WTC11 (cell line): ENCODE measurements around the gene SMG7. TPM values are rescaled to one million over a fixed set of nuclear protein-coding genes. Genes with fewer than 3 reads are reported as not detected.

ENCODE experiments used
- ATAC-seq: fragments of 200-7000 bp; cut with Tn5 transposase; 2 replicates; pipeline ENCODE4 v1.10.0; 2021; ENCODE audit warnings: mild to moderate bottlenecking, moderate library complexity
- CTCF ChIA-PET: fragments of 300-600 bp; sonication (Branson Sonifier 250); formaldehyde crosslinking; loops from one replicate; lab custom pipeline; 2021; ENCODE audit warnings: antibody characterized with exemption; lab: Charles Lee
- POLR2A ChIA-PET: fragments of 350-600 bp; sonication (Branson Sonifier 250); formaldehyde crosslinking; loops from one replicate; lab custom pipeline; 2021; ENCODE audit warnings: antibody characterized with exemption; lab: Charles Lee
- DNase-seq: peaks from one replicate; pipeline ENCODE4 v3.0.0; 2021; ENCODE audit warnings: low spot score
- H3K27ac Mint-ChIP-seq: 2 replicates; pipeline ENCODE4 v1.8.0; 2021; ENCODE audit warnings: mixed read lengths
- H3K27me3 Mint-ChIP-seq: 2 replicates; pipeline ENCODE4 v1.8.0; 2021; ENCODE audit warnings: low read depth, mild to moderate bottlenecking, moderate library complexity, mixed read lengths
- H3K36me3 Mint-ChIP-seq: 2 replicates; pipeline ENCODE4 v1.8.0; 2021; ENCODE audit warnings: mixed read lengths
- H3K4me1 Mint-ChIP-seq: 2 replicates; pipeline ENCODE4 v1.8.0; 2022; ENCODE audit warnings: mixed read lengths
- H3K4me3 Mint-ChIP-seq: 2 replicates; pipeline ENCODE4 v1.8.0; 2021; ENCODE audit warnings: mild to moderate bottlenecking, moderate library complexity, mixed read lengths
- H3K9me3 Mint-ChIP-seq: 2 replicates; pipeline ENCODE4 v1.8.0; 2021; ENCODE audit warnings: mixed read lengths
- CREB1 ChIP-seq: sonication (generic); formaldehyde crosslinking; IDR thresholded peaks from 2 replicates; pipeline ENCODE4 v1.8.0; 2023; ENCODE audit warnings: mild to moderate bottlenecking, missing genetic modification reagents
- CREM ChIP-seq: sonication (generic); formaldehyde crosslinking; IDR thresholded peaks from 2 replicates; pipeline ENCODE4 v1.8.1; 2022; ENCODE audit warnings: mild to moderate bottlenecking, missing genetic modification reagents, moderate library complexity
- FOXP1 ChIP-seq: sonication (generic); formaldehyde crosslinking; IDR thresholded peaks from 2 replicates; pipeline ENCODE4 v1.8.0; 2022; ENCODE audit warnings: missing genetic modification reagents, mild to moderate bottlenecking, moderate library complexity, borderline replicate concordance
- IRF2 ChIP-seq: sonication (generic); formaldehyde crosslinking; IDR thresholded peaks from 2 replicates; pipeline ENCODE4 v1.8.0; 2022; ENCODE audit warnings: low read depth, missing genetic modification reagents, borderline replicate concordance
- JAZF1 ChIP-seq: fragments of 250-450 bp; sonication (Bioruptor Pico); IDR thresholded peaks from 2 replicates; pipeline ENCODE4 v1.9.0; 2021; ENCODE audit warnings: moderate library complexity, mild to moderate bottlenecking, inconsistent platforms
- KAT7 ChIP-seq: sonication (generic); formaldehyde crosslinking; IDR thresholded peaks from 2 replicates; pipeline ENCODE4 v1.8.1; 2023; ENCODE audit warnings: missing genetic modification reagents, mild to moderate bottlenecking, borderline replicate concordance
- MYBL2 ChIP-seq: sonication (generic); formaldehyde crosslinking; IDR thresholded peaks from 2 replicates; pipeline ENCODE4 v1.8.1; 2023; ENCODE audit warnings: mild to moderate bottlenecking, moderate library complexity, missing genetic modification reagents
- OVOL2 ChIP-seq: fragments of 250-450 bp; sonication (Bioruptor Pico); IDR thresholded peaks from 2 replicates; pipeline ENCODE4 v1.9.0; 2021; ENCODE audit warnings: mild to moderate bottlenecking, borderline replicate concordance
- PRRX2 ChIP-seq: fragments of 250-450 bp; sonication (Bioruptor Pico); IDR thresholded peaks from 2 replicates; pipeline ENCODE4 v1.8.0; 2021; ENCODE audit warnings: mild to moderate bottlenecking
- RELA ChIP-seq: sonication (generic); formaldehyde crosslinking; IDR thresholded peaks from 2 replicates; pipeline ENCODE4 v1.8.1; 2022; ENCODE audit warnings: missing genetic modification reagents, mild to moderate bottlenecking, borderline replicate concordance
- SOX15 ChIP-seq: fragments of 250-450 bp; sonication (Bioruptor Pico); IDR thresholded peaks from 2 replicates; pipeline ENCODE4 v1.9.0; 2021; ENCODE audit warnings: mild to moderate bottlenecking
- SP1 ChIP-seq: sonication (generic); formaldehyde crosslinking; conservative IDR thresholded peaks from 2 replicates; pipeline ENCODE4 v1.8.1; 2022; ENCODE audit warnings: missing genetic modification reagents
- TP53 ChIP-seq: sonication (generic); formaldehyde crosslinking; IDR thresholded peaks from 2 replicates; pipeline ENCODE4 v1.8.1; 2023; ENCODE audit warnings: mild to moderate bottlenecking, missing genetic modification reagents
- ZNF121 ChIP-seq: sonication (generic); formaldehyde crosslinking; IDR thresholded peaks from 2 replicates; pipeline ENCODE4 v1.8.0; 2023; ENCODE audit warnings: missing genetic modification reagents
- ZNF671 ChIP-seq: fragments of 250-450 bp; sonication (Bioruptor Pico); IDR thresholded peaks from 2 replicates; pipeline ENCODE4 v1.8.0; 2021; ENCODE audit warnings: mild to moderate bottlenecking
- total RNA-seq: library from RNA; stranded (reverse); gene quantifications from 3 replicates; pipeline ENCODE4 v1.2.3, GENCODE V29; 2021
- TF ChIP-seq, protein P1 (sequence below): sonication (generic); formaldehyde crosslinking; conservative IDR thresholded peaks from 2 replicates; pipeline ENCODE4 v1.8.1; 2023; ENCODE audit warnings: mild to moderate bottlenecking, low read depth, missing genetic modification reagents, moderate library complexity
- TF ChIP-seq, protein P2 (sequence below): sonication (generic); formaldehyde crosslinking; IDR thresholded peaks from 2 replicates; pipeline ENCODE4 v1.8.1; 2022; ENCODE audit warnings: mild to moderate bottlenecking, missing genetic modification reagents, moderate library complexity, borderline replicate concordance
- TF ChIP-seq, protein P3 (sequence below): sonication (generic); formaldehyde crosslinking; IDR thresholded peaks from 2 replicates; pipeline ENCODE4 v1.8.1; 2023; ENCODE audit warnings: mild to moderate bottlenecking, missing genetic modification reagents, borderline replicate concordance
- TF ChIP-seq, protein P4 (sequence below): sonication (generic); formaldehyde crosslinking; IDR thresholded peaks from 2 replicates; pipeline ENCODE4 v1.8.0; 2022; ENCODE audit warnings: mild to moderate bottlenecking, missing genetic modification reagents
- TF ChIP-seq, protein P5 (sequence below): sonication (generic); formaldehyde crosslinking; IDR thresholded peaks from 2 replicates; pipeline ENCODE4 v1.8.0; 2022; ENCODE audit warnings: mild to moderate bottlenecking, missing genetic modification reagents
- TF ChIP-seq, protein P6 (sequence below): sonication (generic); formaldehyde crosslinking; IDR thresholded peaks from 2 replicates; pipeline ENCODE4 v1.8.0; 2022; ENCODE audit warnings: mild to moderate bottlenecking, missing genetic modification reagents
- TF ChIP-seq, protein P7 (sequence below): sonication (generic); formaldehyde crosslinking; IDR thresholded peaks from 2 replicates; pipeline ENCODE4 v1.8.1; 2023; ENCODE audit warnings: mild to moderate bottlenecking, missing genetic modification reagents, moderate library complexity
- TF ChIP-seq, protein P8 (sequence below): sonication (generic); formaldehyde crosslinking; IDR thresholded peaks from 2 replicates; pipeline ENCODE4 v1.8.0; 2023; ENCODE audit warnings: missing genetic modification reagents
- TF ChIP-seq, protein P9 (sequence below): fragments of 250-450 bp; sonication (Bioruptor Pico); IDR thresholded peaks from 2 replicates; pipeline ENCODE4 v1.9.0; 2021; ENCODE audit warnings: moderate library complexity, mild to moderate bottlenecking, inconsistent platforms, borderline replicate concordance

Gene SMG7
- total RNA-seq, 1 experiment from 2014 or later: 57.8 TPM

DNA sequence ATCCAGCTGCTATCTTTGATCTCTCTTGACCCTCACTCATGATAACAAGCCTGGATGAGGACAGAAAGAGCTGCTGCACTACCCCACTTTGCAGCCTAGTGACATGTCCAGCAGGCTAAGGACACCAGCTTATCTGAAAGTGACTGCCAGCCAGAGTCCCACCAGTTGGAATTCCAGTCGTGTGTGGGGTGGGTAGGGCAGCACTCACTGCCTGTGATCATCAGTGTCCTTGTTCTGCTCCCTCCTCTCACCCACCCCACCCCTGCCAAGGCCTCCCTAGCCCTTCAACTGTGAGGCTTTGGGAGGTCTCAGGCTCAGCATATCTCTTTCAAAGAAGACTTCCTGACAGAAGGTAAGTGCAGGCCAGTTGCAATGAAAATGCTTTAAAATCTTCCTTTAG is 38.6 kb upstream of the SMG7 start (continued):
- TF ChIP-seq, protein P1, sequence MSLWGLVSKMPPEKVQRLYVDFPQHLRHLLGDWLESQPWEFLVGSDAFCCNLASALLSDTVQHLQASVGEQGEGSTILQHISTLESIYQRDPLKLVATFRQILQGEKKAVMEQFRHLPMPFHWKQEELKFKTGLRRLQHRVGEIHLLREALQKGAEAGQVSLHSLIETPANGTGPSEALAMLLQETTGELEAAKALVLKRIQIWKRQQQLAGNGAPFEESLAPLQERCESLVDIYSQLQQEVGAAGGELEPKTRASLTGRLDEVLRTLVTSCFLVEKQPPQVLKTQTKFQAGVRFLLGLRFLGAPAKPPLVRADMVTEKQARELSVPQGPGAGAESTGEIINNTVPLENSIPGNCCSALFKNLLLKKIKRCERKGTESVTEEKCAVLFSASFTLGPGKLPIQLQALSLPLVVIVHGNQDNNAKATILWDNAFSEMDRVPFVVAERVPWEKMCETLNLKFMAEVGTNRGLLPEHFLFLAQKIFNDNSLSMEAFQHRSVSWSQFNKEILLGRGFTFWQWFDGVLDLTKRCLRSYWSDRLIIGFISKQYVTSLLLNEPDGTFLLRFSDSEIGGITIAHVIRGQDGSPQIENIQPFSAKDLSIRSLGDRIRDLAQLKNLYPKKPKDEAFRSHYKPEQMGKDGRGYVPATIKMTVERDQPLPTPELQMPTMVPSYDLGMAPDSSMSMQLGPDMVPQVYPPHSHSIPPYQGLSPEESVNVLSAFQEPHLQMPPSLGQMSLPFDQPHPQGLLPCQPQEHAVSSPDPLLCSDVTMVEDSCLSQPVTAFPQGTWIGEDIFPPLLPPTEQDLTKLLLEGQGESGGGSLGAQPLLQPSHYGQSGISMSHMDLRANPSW (CRISPR knock-in tag): no peak
- TF ChIP-seq, protein P2, sequence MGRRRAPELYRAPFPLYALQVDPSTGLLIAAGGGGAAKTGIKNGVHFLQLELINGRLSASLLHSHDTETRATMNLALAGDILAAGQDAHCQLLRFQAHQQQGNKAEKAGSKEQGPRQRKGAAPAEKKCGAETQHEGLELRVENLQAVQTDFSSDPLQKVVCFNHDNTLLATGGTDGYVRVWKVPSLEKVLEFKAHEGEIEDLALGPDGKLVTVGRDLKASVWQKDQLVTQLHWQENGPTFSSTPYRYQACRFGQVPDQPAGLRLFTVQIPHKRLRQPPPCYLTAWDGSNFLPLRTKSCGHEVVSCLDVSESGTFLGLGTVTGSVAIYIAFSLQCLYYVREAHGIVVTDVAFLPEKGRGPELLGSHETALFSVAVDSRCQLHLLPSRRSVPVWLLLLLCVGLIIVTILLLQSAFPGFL (CRISPR knock-in tag): no peak
- TF ChIP-seq TP53 (no peak), SOX15 (CRISPR knock-in tag) (no peak), SP1 (CRISPR knock-in tag) (no peak), KAT7 (no peak), JAZF1 (no peak), PRRX2 (no peak)
- TF ChIP-seq, protein P3, sequence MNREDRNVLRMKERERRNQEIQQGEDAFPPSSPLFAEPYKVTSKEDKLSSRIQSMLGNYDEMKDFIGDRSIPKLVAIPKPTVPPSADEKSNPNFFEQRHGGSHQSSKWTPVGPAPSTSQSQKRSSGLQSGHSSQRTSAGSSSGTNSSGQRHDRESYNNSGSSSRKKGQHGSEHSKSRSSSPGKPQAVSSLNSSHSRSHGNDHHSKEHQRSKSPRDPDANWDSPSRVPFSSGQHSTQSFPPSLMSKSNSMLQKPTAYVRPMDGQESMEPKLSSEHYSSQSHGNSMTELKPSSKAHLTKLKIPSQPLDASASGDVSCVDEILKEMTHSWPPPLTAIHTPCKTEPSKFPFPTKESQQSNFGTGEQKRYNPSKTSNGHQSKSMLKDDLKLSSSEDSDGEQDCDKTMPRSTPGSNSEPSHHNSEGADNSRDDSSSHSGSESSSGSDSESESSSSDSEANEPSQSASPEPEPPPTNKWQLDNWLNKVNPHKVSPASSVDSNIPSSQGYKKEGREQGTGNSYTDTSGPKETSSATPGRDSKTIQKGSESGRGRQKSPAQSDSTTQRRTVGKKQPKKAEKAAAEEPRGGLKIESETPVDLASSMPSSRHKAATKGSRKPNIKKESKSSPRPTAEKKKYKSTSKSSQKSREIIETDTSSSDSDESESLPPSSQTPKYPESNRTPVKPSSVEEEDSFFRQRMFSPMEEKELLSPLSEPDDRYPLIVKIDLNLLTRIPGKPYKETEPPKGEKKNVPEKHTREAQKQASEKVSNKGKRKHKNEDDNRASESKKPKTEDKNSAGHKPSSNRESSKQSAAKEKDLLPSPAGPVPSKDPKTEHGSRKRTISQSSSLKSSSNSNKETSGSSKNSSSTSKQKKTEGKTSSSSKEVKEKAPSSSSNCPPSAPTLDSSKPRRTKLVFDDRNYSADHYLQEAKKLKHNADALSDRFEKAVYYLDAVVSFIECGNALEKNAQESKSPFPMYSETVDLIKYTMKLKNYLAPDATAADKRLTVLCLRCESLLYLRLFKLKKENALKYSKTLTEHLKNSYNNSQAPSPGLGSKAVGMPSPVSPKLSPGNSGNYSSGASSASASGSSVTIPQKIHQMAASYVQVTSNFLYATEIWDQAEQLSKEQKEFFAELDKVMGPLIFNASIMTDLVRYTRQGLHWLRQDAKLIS (CRISPR knock-in tag): no peak

DNA sequence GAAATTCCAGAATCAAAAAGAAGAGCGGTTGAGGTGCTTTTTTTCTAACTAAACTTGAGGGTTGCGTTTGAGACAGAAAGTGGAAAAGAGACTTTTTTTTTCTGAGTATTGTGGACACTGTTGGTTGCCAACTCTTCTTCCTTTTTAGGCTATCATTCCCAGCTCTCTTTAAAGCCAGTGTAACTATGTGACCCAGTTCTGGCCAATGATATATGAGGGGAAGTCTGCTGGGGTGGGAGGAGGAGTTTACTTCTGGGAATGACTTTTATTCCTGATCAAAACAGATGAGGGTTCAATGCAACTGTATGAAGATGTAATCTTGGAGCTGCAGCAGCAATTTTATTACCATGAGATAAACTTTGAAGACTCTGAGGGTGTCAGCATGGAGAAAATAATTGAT is 36.8 kb upstream of the SMG7 start:
- ATAC-seq: peak; percentile 26; the same call in 1 of the 2 replicates
- peaks cover 7% of the 10 kb centered on the region; the same call in 1 of the 2 replicates for H3K9me3 Mint-ChIP-seq
- CTCF ChIA-PET: no interaction called here
- no peaks in the 10 kb centered on the region for H3K36me3 Mint-ChIP-seq
- H3K27me3 Mint-ChIP-seq: no peaks in the 10 kb centered on the region
- no peak overlapping the region for H3K4me3 Mint-ChIP-seq
- no peak for DNase-seq
- H3K4me1 Mint-ChIP-seq: peaks cover 15% of the 10 kb centered on the region
- H3K27ac Mint-ChIP-seq: no peak overlapping the region
- POLR2A ChIA-PET: no interaction called here
- TF ChIP-seq, protein P4, sequence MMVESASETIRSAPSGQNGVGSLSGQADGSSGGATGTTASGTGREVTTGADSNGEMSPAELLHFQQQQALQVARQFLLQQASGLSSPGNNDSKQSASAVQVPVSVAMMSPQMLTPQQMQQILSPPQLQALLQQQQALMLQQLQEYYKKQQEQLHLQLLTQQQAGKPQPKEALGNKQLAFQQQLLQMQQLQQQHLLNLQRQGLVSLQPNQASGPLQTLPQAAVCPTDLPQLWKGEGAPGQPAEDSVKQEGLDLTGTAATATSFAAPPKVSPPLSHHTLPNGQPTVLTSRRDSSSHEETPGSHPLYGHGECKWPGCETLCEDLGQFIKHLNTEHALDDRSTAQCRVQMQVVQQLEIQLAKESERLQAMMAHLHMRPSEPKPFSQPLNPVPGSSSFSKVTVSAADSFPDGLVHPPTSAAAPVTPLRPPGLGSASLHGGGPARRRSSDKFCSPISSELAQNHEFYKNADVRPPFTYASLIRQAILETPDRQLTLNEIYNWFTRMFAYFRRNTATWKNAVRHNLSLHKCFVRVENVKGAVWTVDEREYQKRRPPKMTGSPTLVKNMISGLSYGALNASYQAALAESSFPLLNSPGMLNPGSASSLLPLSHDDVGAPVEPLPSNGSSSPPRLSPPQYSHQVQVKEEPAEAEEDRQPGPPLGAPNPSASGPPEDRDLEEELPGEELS (CRISPR knock-in tag): no peak
- TF ChIP-seq, protein P5, sequence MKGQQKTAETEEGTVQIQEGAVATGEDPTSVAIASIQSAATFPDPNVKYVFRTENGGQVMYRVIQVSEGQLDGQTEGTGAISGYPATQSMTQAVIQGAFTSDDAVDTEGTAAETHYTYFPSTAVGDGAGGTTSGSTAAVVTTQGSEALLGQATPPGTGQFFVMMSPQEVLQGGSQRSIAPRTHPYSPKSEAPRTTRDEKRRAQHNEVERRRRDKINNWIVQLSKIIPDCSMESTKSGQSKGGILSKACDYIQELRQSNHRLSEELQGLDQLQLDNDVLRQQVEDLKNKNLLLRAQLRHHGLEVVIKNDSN: no peak
- TF ChIP-seq ZNF671 (CRISPR knock-in tag): no peak
- no peak for TF ChIP-seq ZNF121 (CRISPR knock-in tag)
- no peak for TF ChIP-seq IRF2 (CRISPR knock-in tag)
- TF ChIP-seq, protein P6, sequence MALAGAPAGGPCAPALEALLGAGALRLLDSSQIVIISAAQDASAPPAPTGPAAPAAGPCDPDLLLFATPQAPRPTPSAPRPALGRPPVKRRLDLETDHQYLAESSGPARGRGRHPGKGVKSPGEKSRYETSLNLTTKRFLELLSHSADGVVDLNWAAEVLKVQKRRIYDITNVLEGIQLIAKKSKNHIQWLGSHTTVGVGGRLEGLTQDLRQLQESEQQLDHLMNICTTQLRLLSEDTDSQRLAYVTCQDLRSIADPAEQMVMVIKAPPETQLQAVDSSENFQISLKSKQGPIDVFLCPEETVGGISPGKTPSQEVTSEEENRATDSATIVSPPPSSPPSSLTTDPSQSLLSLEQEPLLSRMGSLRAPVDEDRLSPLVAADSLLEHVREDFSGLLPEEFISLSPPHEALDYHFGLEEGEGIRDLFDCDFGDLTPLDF (CRISPR knock-in tag): no peak
- TF ChIP-seq MYBL2: no peak
- TF ChIP-seq, protein P7, sequence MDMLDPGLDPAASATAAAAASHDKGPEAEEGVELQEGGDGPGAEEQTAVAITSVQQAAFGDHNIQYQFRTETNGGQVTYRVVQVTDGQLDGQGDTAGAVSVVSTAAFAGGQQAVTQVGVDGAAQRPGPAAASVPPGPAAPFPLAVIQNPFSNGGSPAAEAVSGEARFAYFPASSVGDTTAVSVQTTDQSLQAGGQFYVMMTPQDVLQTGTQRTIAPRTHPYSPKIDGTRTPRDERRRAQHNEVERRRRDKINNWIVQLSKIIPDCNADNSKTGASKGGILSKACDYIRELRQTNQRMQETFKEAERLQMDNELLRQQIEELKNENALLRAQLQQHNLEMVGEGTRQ (CRISPR knock-in tag): no peak
- no peak for TF ChIP-seq RELA (CRISPR knock-in tag)
- no peak for TF ChIP-seq TP53
- no peak for TF ChIP-seq CREM (CRISPR knock-in tag)
- TF ChIP-seq, protein P8, sequence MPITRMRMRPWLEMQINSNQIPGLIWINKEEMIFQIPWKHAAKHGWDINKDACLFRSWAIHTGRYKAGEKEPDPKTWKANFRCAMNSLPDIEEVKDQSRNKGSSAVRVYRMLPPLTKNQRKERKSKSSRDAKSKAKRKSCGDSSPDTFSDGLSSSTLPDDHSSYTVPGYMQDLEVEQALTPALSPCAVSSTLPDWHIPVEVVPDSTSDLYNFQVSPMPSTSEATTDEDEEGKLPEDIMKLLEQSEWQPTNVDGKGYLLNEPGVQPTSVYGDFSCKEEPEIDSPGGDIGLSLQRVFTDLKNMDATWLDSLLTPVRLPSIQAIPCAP: no peak
- TF ChIP-seq OVOL2 (CRISPR knock-in tag): no peak
- no peak for TF ChIP-seq FOXP1 (CRISPR knock-in tag)
- TF ChIP-seq CREB1 (CRISPR knock-in tag): no peak
- TF ChIP-seq, protein P9, sequence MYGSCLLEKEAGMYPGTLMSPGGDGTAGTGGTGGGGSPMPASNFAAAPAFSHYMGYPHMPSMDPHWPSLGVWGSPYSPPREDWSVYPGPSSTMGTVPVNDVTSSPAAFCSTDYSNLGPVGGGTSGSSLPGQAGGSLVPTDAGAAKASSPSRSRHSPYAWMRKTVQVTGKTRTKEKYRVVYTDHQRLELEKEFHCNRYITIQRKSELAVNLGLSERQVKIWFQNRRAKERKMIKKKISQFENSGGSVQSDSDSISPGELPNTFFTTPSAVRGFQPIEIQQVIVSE: no peak
